Measurements from ENCODE around the gene ITGB4. TPM values are rescaled to one million over a fixed set of nuclear protein-coding genes. Genes with fewer than 3 reads are reported as not detected.

ITGB4 gene
- total RNA-seq, 4 donors from 2014 or later = 10.7 to 27.0 (median 17.3) TPM

GRCh38 chr17:75691371-75691791 is 29.9 kb upstream of the ITGB4 start:
- ATAC-seq (ENCODE audit: low FRiP score) (no peak), DNase-seq (ENCODE audit: low spot score) (no peak)
- TF ChIP-seq CTCF (IDR thresholded peaks at IDR 0.05) = no peak

GRCh38 chr17:75691801-75692626 is 29.2 kb upstream of the ITGB4 start:
- TF ChIP-seq CTCF (IDR thresholded peaks at IDR 0.05) = no peak
- no peak for DNase-seq (ENCODE audit: low spot score)
- no peak for ATAC-seq (ENCODE audit: low FRiP score)

GRCh38 chr17:75692976-75693375 is 28.3 kb upstream of the ITGB4 start:
- no peak for DNase-seq (ENCODE audit: low spot score)
- TF ChIP-seq CTCF (IDR thresholded peaks at IDR 0.05) = no peak
- no peak for ATAC-seq (ENCODE audit: low FRiP score)

GRCh38 chr17:75693500-75694481 is 27.5 kb upstream of the ITGB4 start:
- DNase-seq (ENCODE audit: low spot score) = peak; percentile 38
- ATAC-seq (ENCODE audit: low FRiP score) = peak; percentile 47
- no peak for TF ChIP-seq CTCF (IDR thresholded peaks at IDR 0.05)

GRCh38 chr17:75694536-75694935 is 26.7 kb upstream of the ITGB4 start:
- no peak for DNase-seq (ENCODE audit: low spot score)
- no peak for TF ChIP-seq CTCF (IDR thresholded peaks at IDR 0.05)
- no peak for ATAC-seq (ENCODE audit: low FRiP score)

GRCh38 chr17:75695141-75695829 is 26.0 kb upstream of the ITGB4 start:
- DNase-seq (ENCODE audit: low spot score) (no peak), ATAC-seq (ENCODE audit: low FRiP score) (no peak)
- no peak for TF ChIP-seq CTCF (IDR thresholded peaks at IDR 0.05)
